NCI-H187 treated with DMSO at 0.1 percent for 48 hours (cell line): Measurements from ENCODE around the gene PLCH1.
"Not testable (repeated sequence)": the region's sequence is repeated elsewhere in the genome, so short reads cannot be mapped to it uniquely, and the experiment has no call there.

Experiments used
- DNase-seq: peaks from one replicate; lab custom pipeline; 2025; lab: John Stamatoyannopoulos, UW

Gene PLCH1

DNA sequence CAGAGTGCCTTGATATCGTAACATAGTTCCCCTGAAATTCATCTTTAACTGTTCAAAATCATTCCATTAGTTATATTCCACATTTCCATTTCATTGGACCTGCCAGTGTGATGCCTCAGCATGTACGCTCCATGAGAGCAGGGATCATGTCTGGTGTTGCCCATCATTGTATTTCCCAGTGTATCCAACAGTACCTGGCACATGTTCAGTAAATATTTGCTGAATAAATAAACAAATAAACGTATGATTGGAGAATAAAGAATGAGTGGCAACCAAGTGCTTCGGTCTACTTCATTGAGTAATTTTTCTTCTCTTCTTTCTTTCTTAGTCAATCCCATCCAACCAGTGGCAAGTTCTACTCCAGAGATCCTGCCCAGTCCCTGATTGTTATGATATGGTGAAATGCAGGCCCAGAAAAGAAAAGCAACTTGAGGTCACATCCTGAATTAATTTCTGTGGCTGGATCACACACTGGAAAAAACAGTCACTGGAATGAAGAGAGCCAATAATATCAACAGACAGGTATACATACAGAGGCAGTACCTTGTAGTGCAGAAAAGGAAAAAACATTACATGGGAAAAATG, 101.2 kb downstream of the PLCH1 start:
- no peak for DNase-seq

GRCh38 chr3:155641956-155642355, 102.9 kb downstream of the PLCH1 start:
- DNase-seq, result no peak

DNA sequence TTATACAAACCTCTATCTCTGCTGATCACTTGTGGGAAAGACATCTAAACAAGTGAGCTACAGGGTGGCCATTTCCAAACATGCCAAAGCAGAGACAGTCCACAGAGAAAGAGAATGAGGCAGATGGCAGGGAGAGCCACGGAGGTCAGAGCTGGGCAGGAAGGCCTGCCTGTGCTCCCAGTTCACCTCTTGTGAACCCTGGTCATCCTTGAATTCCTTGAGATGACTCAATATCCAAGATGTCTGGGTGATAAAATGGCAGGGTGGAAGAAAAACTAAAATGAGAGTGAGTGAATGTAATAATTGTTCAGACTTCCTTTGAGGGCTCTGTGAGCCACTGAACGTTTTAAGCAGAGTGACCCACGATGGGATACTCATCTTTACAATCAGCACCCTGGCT, 104.8 kb downstream of the PLCH1 start:
- no peak for DNase-seq

- DNase-seq, result no peak
Measured at GRCh38 chr3:155639462-155640055, 105.3 kb downstream of the PLCH1 start.

GRCh38 chr3:155638461-155638860, 106.4 kb downstream of the PLCH1 start:
- not testable (repeated sequence) for DNase-seq

GRCh38 chr3:155637567-155637966, 107.3 kb downstream of the PLCH1 start:
- DNase-seq, result no peak

GRCh38 chr3:155635056-155635455, 109.8 kb downstream of the PLCH1 start:
- DNase-seq, result no peak

- DNase-seq, result no peak
Measured at GRCh38 chr3:155634121-155634719, 110.7 kb downstream of the PLCH1 start.

- no peak for DNase-seq
Measured at GRCh38 chr3:155631323-155632019, 113.4 kb downstream of the PLCH1 start.

DNA sequence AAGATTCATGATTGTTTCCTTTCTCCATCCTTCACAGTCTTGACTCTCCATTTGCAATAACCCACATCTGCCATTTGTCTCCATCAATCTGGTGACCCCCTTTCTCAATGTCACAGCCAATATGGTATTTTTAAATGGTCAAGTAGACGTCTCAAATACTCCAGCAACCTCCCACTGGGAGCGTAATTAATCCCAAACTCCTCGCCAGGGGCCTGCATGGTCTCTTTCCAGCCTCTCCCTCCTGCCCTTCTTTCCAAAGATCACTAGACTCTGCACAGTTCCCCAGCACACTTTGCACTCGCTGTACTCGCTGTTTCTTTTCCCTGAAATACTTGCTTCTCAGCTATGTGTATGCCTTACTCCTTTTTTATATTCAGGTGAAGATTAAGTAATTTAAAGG, 115.3 kb downstream of the PLCH1 start:
- DNase-seq, result no peak

GRCh38 chr3:155629056-155629455, 115.8 kb downstream of the PLCH1 start:
- no peak for DNase-seq

DNA sequence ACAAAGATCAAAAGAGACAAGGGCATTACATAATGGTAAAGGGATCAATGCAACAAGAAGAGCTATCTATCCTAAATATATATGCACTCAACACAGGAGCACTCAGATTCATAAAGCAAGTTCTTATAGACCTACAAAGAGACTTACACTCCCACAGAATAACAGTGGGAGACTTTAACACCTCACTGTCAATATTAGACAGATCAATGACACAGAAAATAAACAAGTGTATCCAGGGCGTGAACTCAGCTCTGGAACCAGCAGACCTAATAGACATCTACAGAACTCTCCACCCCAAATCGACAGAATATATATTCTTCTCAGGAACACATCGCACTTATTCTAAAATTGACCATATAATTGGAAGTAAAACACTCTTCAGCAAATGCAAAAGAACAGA, 122.2 kb downstream of the PLCH1 start:
- not testable (repeated sequence) for DNase-seq

- not testable (repeated sequence) for DNase-seq
Measured at GRCh38 chr3:155620552-155620951, 124.3 kb downstream of the PLCH1 start.

DNA sequence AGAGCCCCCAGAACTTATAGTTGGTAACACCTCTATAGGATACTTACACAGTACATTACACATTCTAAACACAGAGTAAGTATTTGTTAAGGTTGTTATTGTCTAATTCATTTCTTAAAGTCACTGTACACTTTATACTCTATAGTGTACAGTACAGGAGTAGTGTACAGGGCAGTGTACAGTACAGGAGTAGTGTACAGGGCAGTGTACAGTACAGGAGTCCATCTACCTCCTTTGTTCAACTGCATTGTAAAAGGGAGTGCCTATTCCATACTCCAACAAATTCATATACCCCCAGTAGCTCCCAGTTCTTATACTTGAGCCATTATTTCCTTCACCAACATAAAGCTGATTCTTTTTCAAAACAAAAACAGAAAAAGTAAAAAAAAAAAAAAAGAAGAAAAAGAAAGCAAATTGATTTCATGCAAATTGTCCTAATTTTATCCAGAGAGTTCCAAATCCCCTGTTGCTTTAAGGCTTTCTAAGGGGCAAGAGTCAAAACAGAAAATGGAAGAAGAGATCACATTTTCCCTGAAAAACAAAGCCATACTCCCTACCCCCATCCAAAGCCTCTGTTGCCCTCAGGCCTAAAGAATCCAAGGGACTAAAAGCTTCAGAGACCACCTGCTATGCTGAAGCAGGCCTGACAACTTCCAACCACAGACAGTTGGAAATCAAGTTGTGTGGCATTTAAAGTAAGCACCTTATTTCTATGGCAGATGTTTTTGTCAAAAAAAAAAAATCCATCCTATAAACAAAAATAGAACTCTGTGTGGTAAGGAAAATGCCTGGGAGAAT, 125.6 kb downstream of the PLCH1 start:
- no peak for DNase-seq

- no peak for DNase-seq
Measured at GRCh38 chr3:155618543-155618942, 126.3 kb downstream of the PLCH1 start.

DNA sequence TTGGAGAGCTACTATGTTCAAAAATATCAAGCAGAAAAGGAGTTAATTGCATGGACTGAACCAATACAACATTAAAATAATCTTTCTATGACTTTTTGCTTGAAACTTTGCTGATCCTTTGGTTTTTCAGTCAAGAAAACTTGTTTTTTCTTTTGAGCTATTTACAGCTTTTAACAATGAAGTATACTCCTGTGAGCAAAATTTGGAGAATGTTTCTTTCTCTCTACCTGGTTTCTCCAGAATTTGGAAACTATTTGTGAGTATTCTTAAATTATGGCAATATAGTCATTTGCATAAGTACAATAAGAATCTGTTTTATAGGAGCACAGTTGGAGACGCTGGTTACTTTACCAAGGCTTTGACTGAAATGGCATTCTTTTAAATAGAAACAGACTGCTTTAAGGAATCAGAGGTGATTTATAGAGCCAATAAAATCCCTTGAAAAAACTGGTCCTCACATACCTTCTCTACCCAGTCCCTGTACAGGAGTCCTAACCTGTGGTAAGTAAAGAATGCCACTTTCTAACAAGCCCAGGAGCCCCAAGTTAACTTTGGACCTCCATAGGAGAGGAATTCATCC, 127.4 kb downstream of the PLCH1 start:
- DNase-seq, result no peak

DNA sequence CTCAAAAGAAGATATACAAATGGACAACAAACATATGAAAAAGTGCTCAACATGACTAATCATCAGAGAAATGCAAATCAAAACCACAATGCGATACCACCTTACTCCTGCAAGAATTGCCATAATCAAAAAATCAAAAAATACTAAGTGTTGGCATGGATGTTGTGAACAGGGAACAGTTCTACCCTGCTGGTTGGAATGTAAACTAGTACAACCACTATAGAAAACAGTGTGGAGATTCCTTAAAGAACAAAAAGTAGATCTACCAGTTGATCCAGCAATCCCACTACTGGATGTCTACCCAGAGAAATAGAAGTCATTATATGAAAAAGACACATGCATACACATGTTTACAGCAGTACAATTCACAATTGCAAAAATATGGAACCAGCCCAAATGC, 129.7 kb downstream of the PLCH1 start:
- DNase-seq, result not testable (repeated sequence)

GRCh38 chr3:155614410-155614809, 130.5 kb downstream of the PLCH1 start:
- DNase-seq, result not testable (repeated sequence)

GRCh38 chr3:155611456-155611855, 133.4 kb downstream of the PLCH1 start:
- no peak for DNase-seq

GRCh38 chr3:155609586-155609985, 135.3 kb downstream of the PLCH1 start:
- no peak for DNase-seq

- no peak for DNase-seq
Measured at GRCh38 chr3:155608228-155608920, 136.5 kb downstream of the PLCH1 start.
